OCI-LY1 (cell line): ENCODE measurements around the gene TANC1.

Source experiments
- H2AFZ ChIP-seq: fragments of 200-600 bp; sonication (generic), shearing (Covaris generic); 2 replicates; pipeline ENCODE4 v1.6.0; 2014; ENCODE audit warnings: antibody characterized with exemption, mild to moderate bottlenecking, low read length
- H3F3A ChIP-seq: fragments of 200-600 bp; sonication (generic), shearing (Covaris generic); 2 replicates; pipeline ENCODE4 v1.6.0; 2014; ENCODE audit warnings: mild to moderate bottlenecking, antibody characterized with exemption, low read length, moderate library complexity; ENCODE audit not compliant: insufficient read depth
- H3K27ac ChIP-seq: fragments of 200-600 bp; sonication (generic); 2 replicates; pipeline ENCODE4 v1.5.1; 2014; ENCODE audit warnings: low read length, mixed run types, mild to moderate bottlenecking, low read depth; ENCODE audit not compliant: poor library complexity, severe bottlenecking
- H3K27me3 ChIP-seq: fragments of 200-600 bp; sonication (generic); 2 replicates; pipeline ENCODE4 v1.6.0; 2014; ENCODE audit warnings: antibody characterized with exemption, mild to moderate bottlenecking, low read length, moderate library complexity; ENCODE audit not compliant: insufficient read depth
- H3K36me3 ChIP-seq: fragments of 200-600 bp; sonication (generic); 2 replicates; pipeline ENCODE4 v1.6.1; 2014; ENCODE audit warnings: mild to moderate bottlenecking, antibody characterized with exemption, low read length, moderate library complexity, mixed read lengths; ENCODE audit not compliant: insufficient read depth
- H3K4me1 ChIP-seq: fragments of 200-600 bp; sonication (generic); 2 replicates; pipeline ENCODE4 v1.5.1; 2014; ENCODE audit warnings: mild to moderate bottlenecking, low read length, moderate library complexity; ENCODE audit not compliant: insufficient read depth, severe bottlenecking
- H3K4me2 ChIP-seq: fragments of 200-600 bp; sonication (generic), shearing (Covaris generic); 2 replicates; pipeline ENCODE4 v1.6.1; 2014; ENCODE audit warnings: low read length
- H3K4me3 ChIP-seq: fragments of 200-600 bp; sonication (generic); 2 replicates; pipeline ENCODE4 v1.5.1; 2014; ENCODE audit warnings: low read length, low read depth, mild to moderate bottlenecking, mixed read lengths; ENCODE audit not compliant: poor library complexity, severe bottlenecking
- H3K79me2 ChIP-seq: fragments of 200-600 bp; shearing (Covaris generic); 2 replicates; pipeline ENCODE4 v1.6.1; 2016; ENCODE audit warnings: mixed run types, low read length, mixed read lengths; ENCODE audit not compliant: insufficient read depth
- H3K9ac ChIP-seq: fragments of 200-600 bp; sonication (generic), shearing (Covaris generic); 2 replicates; pipeline ENCODE4 v1.6.1; 2014; ENCODE audit warnings: mild to moderate bottlenecking, low read length, mixed read lengths
- H3K9me2 ChIP-seq: fragments of 200-600 bp; sonication (generic), shearing (Covaris generic); 2 replicates; pipeline ENCODE4 v1.6.1; 2014; ENCODE audit warnings: low read depth, mild to moderate bottlenecking, low read length, mixed read lengths
- H3K9me3 ChIP-seq: fragments of 200-600 bp; shearing (Covaris generic); 2 replicates; pipeline ENCODE4 v1.6.1; 2014; ENCODE audit warnings: low read length, mixed read lengths
- H4K20me1 ChIP-seq: fragments of 200-600 bp; sonication (generic), shearing (Covaris generic); 2 replicates; pipeline ENCODE4 v1.6.0; 2016; ENCODE audit warnings: mild to moderate bottlenecking, low read length; ENCODE audit not compliant: insufficient read depth
- CTCF ChIP-seq: fragments of 200-600 bp; sonication (generic), shearing (Covaris generic); IDR thresholded peaks from 2 replicates; pipeline ENCODE4 v1.5.1; 2017; ENCODE audit warnings: mild to moderate bottlenecking, antibody characterized with exemption, low read length, moderate library complexity, mixed read lengths
- EZH2 ChIP-seq: fragments of 200-600 bp; sonication (generic), shearing (Covaris generic); IDR thresholded peaks from 2 replicates; pipeline ENCODE4 v1.8.0; 2017; ENCODE audit warnings: borderline replicate concordance, mixed run types, mild to moderate bottlenecking, antibody characterized with exemption, low read length, moderate library complexity, mixed read lengths

TANC1 gene

GRCh38 chr2:159051661-159052060 is 83.2 kb downstream of the TANC1 start:
- no peak for TF ChIP-seq EZH2
- no peak for TF ChIP-seq CTCF
- no peaks in the 10 kb centered on the region for H3K79me2 ChIP-seq
- H2AFZ ChIP-seq = no peak overlapping the region
- H3K27ac ChIP-seq = no peak overlapping the region
- no peak overlapping the region for H3K9ac ChIP-seq
- no peaks in the 10 kb centered on the region for H3F3A ChIP-seq
- H3K9me2 ChIP-seq = no peaks in the 10 kb centered on the region
- no peak overlapping the region for H3K4me2 ChIP-seq
- no peak overlapping the region for H3K4me3 ChIP-seq
- H4K20me1 ChIP-seq = no peaks in the 10 kb centered on the region
- no peaks in the 10 kb centered on the region for H3K36me3 ChIP-seq
- H3K27me3 ChIP-seq = no peaks in the 10 kb centered on the region
- no peaks in the 10 kb centered on the region for H3K9me3 ChIP-seq
- H3K4me1 ChIP-seq = peaks cover 25% of the 10 kb centered on the region

GRCh38 chr2:159052157-159052601 is 83.7 kb downstream of the TANC1 start:
- Histone ChIP-seq H3K36me3 (no peaks in the 10 kb centered on the region), H4K20me1 (no peaks in the 10 kb centered on the region), H2AFZ (no peak overlapping the region), H3K27me3 (no peaks in the 10 kb centered on the region), H3K9me3 (no peaks in the 10 kb centered on the region), H3K4me2 (no peak overlapping the region), H3K4me1 (peaks cover 25% of the 10 kb centered on the region), H3K79me2 (no peaks in the 10 kb centered on the region), H3K9me2 (no peaks in the 10 kb centered on the region), H3K27ac (no peak overlapping the region), H3F3A (no peaks in the 10 kb centered on the region), H3K4me3 (no peak overlapping the region), H3K9ac (no peak overlapping the region)
- TF ChIP-seq EZH2 (no peak), CTCF (no peak)

GRCh38 chr2:159053161-159054031 is 85.0 kb downstream of the TANC1 start:
- Histone ChIP-seq H3K79me2 (no peaks in the 10 kb centered on the region), H3K27me3 (no peaks in the 10 kb centered on the region), H3F3A (no peaks in the 10 kb centered on the region), H3K9me2 (no peaks in the 10 kb centered on the region), H4K20me1 (no peaks in the 10 kb centered on the region), H3K4me3 (no peak overlapping the region), H3K4me2 (no peak overlapping the region), H3K4me1 (peaks cover 25% of the 10 kb centered on the region), H3K36me3 (no peaks in the 10 kb centered on the region), H3K9me3 (no peaks in the 10 kb centered on the region), H3K9ac (no peak overlapping the region), H3K27ac (no peak overlapping the region), H2AFZ (no peak overlapping the region)
- TF ChIP-seq EZH2 (no peak), CTCF (no peak)
